H9 (cell line): Measurements from ENCODE around the gene ANAPC13. TPM values are rescaled to one million over a fixed set of nuclear protein-coding genes. Genes with fewer than 3 reads are reported as not detected.
A peak's percentile ranks its signal among the peaks of the same experiment; 100 is the strongest.

Experiments
- DNase-seq: peaks from one replicate; pipeline ENCODE4 v3.0.0-alpha.2; 2017
- H2AFZ ChIP-seq: one replicate; pipeline ENCODE4 v1.6.1; 2013; ENCODE audit warnings: mild to moderate bottlenecking, low read length, control low read depth, moderate library complexity
- H2AK5ac ChIP-seq: 2 replicates; pipeline ENCODE4 v1.6.1; 2013; ENCODE audit warnings: low read length, control low read depth, mixed read lengths; ENCODE audit not compliant: insufficient read length
- H2BK120ac ChIP-seq: one replicate; pipeline ENCODE4 v1.6.1; 2013; ENCODE audit warnings: low read depth, mild to moderate bottlenecking, low read length, control low read depth, inconsistent platforms; ENCODE audit not compliant: poor library complexity, severe bottlenecking
- H2BK12ac ChIP-seq: 2 replicates; pipeline ENCODE4 v1.6.1; 2013; ENCODE audit warnings: low read length, control low read depth, mixed read lengths, low read depth; ENCODE audit not compliant: insufficient read length
- H2BK15ac ChIP-seq: 2 replicates; pipeline ENCODE4 v1.6.1; 2013; ENCODE audit warnings: low read depth, low read length, control low read depth
- H2BK20ac ChIP-seq: one replicate; pipeline ENCODE4 v1.6.1; 2013; ENCODE audit warnings: low read depth, mild to moderate bottlenecking, low read length, control low read depth, inconsistent platforms; ENCODE audit not compliant: poor library complexity, severe bottlenecking
- H2BK5ac ChIP-seq: 2 replicates; pipeline ENCODE4 v1.6.1; 2013; ENCODE audit warnings: low read length, control low read depth, mixed read lengths; ENCODE audit not compliant: insufficient read length
- H3K14ac ChIP-seq: 2 replicates; pipeline ENCODE4 v1.6.1; 2013; ENCODE audit warnings: low read length, control low read depth; ENCODE audit not compliant: insufficient read depth
- H3K18ac ChIP-seq: 2 replicates; pipeline ENCODE4 v1.6.1; 2013; ENCODE audit warnings: low read depth, mild to moderate bottlenecking, mixed read lengths, low read length, control low read depth; ENCODE audit not compliant: insufficient read length
- H3K23ac ChIP-seq: 2 replicates; pipeline ENCODE4 v1.6.1; 2013; ENCODE audit warnings: low read length, control low read depth, mixed read lengths, low read depth; ENCODE audit not compliant: insufficient read length
- H3K23me2 ChIP-seq: 2 replicates; pipeline ENCODE4 v1.6.1; 2013; ENCODE audit warnings: low read depth, mild to moderate bottlenecking, mixed read lengths, low read length, control low read depth; ENCODE audit not compliant: insufficient read length, poor library complexity, severe bottlenecking
- H3K27ac ChIP-seq: 2 replicates; pipeline ENCODE4 v1.5.1; 2013; ENCODE audit warnings: low read length, control low read depth, mixed read lengths, low read depth; ENCODE audit not compliant: insufficient read length
- H3K27me3 ChIP-seq: 2 replicates; pipeline ENCODE4 v1.6.1; 2013; ENCODE audit warnings: low read length, control low read depth, inconsistent platforms; ENCODE audit not compliant: insufficient read depth
- H3K4ac ChIP-seq: 2 replicates; pipeline ENCODE4 v1.6.1; 2013; ENCODE audit warnings: low read depth, mild to moderate bottlenecking, control low read depth, inconsistent platforms, low read length, moderate library complexity
- H3K4me1 ChIP-seq: 2 replicates; pipeline ENCODE4 v1.6.1; 2013; ENCODE audit warnings: low read length, control low read depth, inconsistent platforms; ENCODE audit not compliant: insufficient read depth
- H3K4me2 ChIP-seq: 2 replicates; pipeline ENCODE4 v1.6.1; 2013; ENCODE audit warnings: low read length, control low read depth, mixed read lengths; ENCODE audit not compliant: insufficient read length, insufficient read depth
- H3K56ac ChIP-seq: 2 replicates; pipeline ENCODE4 v1.6.1; 2013; ENCODE audit warnings: low read depth, mild to moderate bottlenecking, mixed read lengths, low read length, control low read depth; ENCODE audit not compliant: insufficient read length
- H3K79me1 ChIP-seq: 2 replicates; pipeline ENCODE4 v1.6.1; 2013; ENCODE audit warnings: low read depth, mild to moderate bottlenecking, moderate library complexity, low read length, control low read depth, inconsistent platforms; ENCODE audit not compliant: insufficient read depth, poor library complexity, severe bottlenecking
- H3K79me2 ChIP-seq: 2 replicates; pipeline ENCODE4 v1.6.1; 2013; ENCODE audit warnings: low read length, control low read depth, inconsistent platforms; ENCODE audit not compliant: insufficient read depth
- H3K9ac ChIP-seq: 2 replicates; pipeline ENCODE4 v1.6.1; 2013; ENCODE audit warnings: low read length, control low read depth, mixed read lengths; ENCODE audit not compliant: insufficient read length; ENCODE audit errors: extremely low read depth
- H3K9me3 ChIP-seq: one replicate; pipeline ENCODE4 v1.6.1; 2013; ENCODE audit warnings: low read depth, low read length, inconsistent platforms; ENCODE audit not compliant: control insufficient read depth
- H3T11ph ChIP-seq: one replicate; pipeline ENCODE4 v1.6.1; 2013; ENCODE audit warnings: mild to moderate bottlenecking, low read length, control low read depth, inconsistent platforms
- H4K20me1 ChIP-seq: one replicate; pipeline ENCODE4 v1.6.1; 2013; ENCODE audit not compliant: control insufficient read depth, insufficient read length, insufficient read depth
- H4K5ac ChIP-seq: 2 replicates; pipeline ENCODE4 v1.6.1; 2013; ENCODE audit warnings: low read depth, mild to moderate bottlenecking, mixed read lengths, low read length, control low read depth; ENCODE audit not compliant: insufficient read length
- H4K8ac ChIP-seq: replicated peaks from 2 replicates; pipeline ENCODE4 v1.6.1; 2013; ENCODE audit warnings: low read length, control low read depth, mixed read lengths, low read depth; ENCODE audit not compliant: insufficient read length
- H4K91ac ChIP-seq: 2 replicates; pipeline ENCODE4 v1.6.1; 2013; ENCODE audit warnings: low read depth, mild to moderate bottlenecking, moderate library complexity, mixed read lengths, low read length, control low read depth; ENCODE audit not compliant: insufficient read length
- H3K27ac Mint-ChIP-seq, 3 experiments: 2 replicates in 2 of 3; 3 replicates in 1 of 3; pipeline ENCODE4 v1.8.0; 2020 to 2021; ENCODE audit warnings: mixed read lengths in 3 of 3, mild to moderate bottlenecking in 1 of 3, moderate library complexity in 1 of 3
- H3K27me3 Mint-ChIP-seq: 2 replicates; pipeline ENCODE4 v1.8.0; 2021; ENCODE audit warnings: low read depth, mild to moderate bottlenecking, moderate library complexity, mixed read lengths
- H3K36me3 Mint-ChIP-seq, 3 experiments: 2 replicates in 2 of 3; 3 replicates in 1 of 3; pipeline ENCODE4 v1.8.0; 2020 to 2021; ENCODE audit warnings: low read depth in 3 of 3, mixed read lengths in 3 of 3; ENCODE audit not compliant: insufficient read depth in 1 of 3
- H3K4me1 Mint-ChIP-seq, 2 experiments: 2 replicates each; pipeline ENCODE4 v1.8.0; 2020; ENCODE audit warnings: mixed read lengths in 2 of 2
- H3K4me3 Mint-ChIP-seq, 2 experiments: 2 replicates in 1 of 2; 3 replicates in 1 of 2; pipeline ENCODE4 v1.8.0; 2020 to 2021; ENCODE audit warnings: mild to moderate bottlenecking in 2 of 2, mixed read lengths in 2 of 2, moderate library complexity in 1 of 2
- H3K9me3 Mint-ChIP-seq, 2 experiments: 2 replicates in 1 of 2; 3 replicates in 1 of 2; pipeline ENCODE4 v1.8.0; 2020; ENCODE audit warnings: mild to moderate bottlenecking in 2 of 2, mixed read lengths in 2 of 2, moderate library complexity in 1 of 2
- CTCF ChIP-seq: fragments of 200-600 bp; sonication (generic); conservative IDR thresholded peaks from 3 replicates; pipeline ENCODE4 v1.8.0; 2021; ENCODE audit warnings: antibody characterized with exemption, mild to moderate bottlenecking
- WGBS: extraction: QIAGEN DNeasy Blood & Tissue Kit; methylation state at CpG from one replicate; pipeline ENCODE4 v1.1.7; 2013; ENCODE audit warnings: missing lambda C conversion rate, low lambda C conversion rate, mixed read lengths; ENCODE audit not compliant: insufficient read length; ENCODE audit errors: extremely low coverage; 5-methylcytosine and 5-hydroxymethylcytosine counted together
- total RNA-seq: library from RNA; stranded (reverse); gene quantifications from 2 replicates; pipeline ENCODE4 v1.2.1, GENCODE V29; 2021

Gene ANAPC13
- total RNA-seq, 1 experiment from 2014 or later: 42.8 TPM

DNA sequence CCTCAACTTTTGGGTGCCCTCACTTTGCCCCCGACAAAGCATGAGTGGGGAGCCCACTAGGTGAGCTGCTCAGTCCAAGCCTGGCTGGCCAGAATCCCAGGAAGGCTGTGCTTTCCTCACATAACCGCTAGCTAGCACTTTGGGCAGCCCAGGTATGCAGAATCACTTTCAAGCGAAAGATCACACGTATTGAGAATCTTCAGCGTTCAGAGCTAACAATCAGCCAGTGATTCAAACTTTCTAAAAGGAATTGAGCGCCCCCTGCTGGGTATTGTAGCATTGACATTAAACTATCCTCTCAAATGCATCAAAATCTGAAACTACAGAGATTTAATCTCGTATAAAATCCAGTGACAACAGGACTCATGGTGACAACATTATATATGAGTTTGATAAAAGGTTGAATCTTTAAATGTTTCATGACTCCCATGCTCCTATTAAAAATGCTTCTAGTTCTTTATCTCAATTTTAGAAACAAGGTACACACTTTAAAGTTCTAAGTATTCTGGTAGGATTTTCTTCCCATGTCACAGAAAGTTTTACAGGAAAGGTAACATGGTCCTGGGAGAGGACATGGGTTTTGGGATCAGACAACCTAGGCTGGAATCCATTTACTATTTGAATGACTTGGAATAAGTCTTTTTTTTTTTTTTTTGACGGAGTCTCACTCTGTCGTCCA, 11.8 kb downstream of the ANAPC13 start:
- DNase-seq: peak; percentile 64
- H4K5ac ChIP-seq: no peak overlapping the region
- no peak overlapping the region for H3K56ac ChIP-seq
- H4K8ac ChIP-seq: no peak overlapping the region
- H3K4me2 ChIP-seq: no peak overlapping the region
- no peak overlapping the region for H4K91ac ChIP-seq
- no CpG with 5 or more reads among the region's 9 CpGs for WGBS
- no peak overlapping the region for H3K4ac ChIP-seq
- Mint-ChIP-seq H3K27me3 (no peaks in the 10 kb centered on the region), H3K27ac (no peak overlapping the region), H3K4me3 (no peak overlapping the region), H3K9me3 (no peaks in the 10 kb centered on the region), H3K4me1 (0 out of 4 replicates have a peak, but pooled peaks cover 0 to 2% of the 10 kb centered on the region in 2 experiments), H3K36me3 (peaks cover 7 to 27% (median 22%) of the 10 kb centered on the region in 3 experiments; a peak in 5 of 7 replicates)
- H2BK120ac ChIP-seq: no peak overlapping the region
- H3K4me1 ChIP-seq: no peaks in the 10 kb centered on the region
- H2BK20ac ChIP-seq: no peak overlapping the region
- no peak overlapping the region for H3K23ac ChIP-seq
- H3K27ac ChIP-seq: no peak overlapping the region
- no peaks in the 10 kb centered on the region for H4K20me1 ChIP-seq
- H3T11ph ChIP-seq: no peak overlapping the region
- H2AFZ ChIP-seq: no peak overlapping the region
- no peaks in the 10 kb centered on the region for H3K9me3 ChIP-seq
- no peak overlapping the region for H2AK5ac ChIP-seq
- H3K18ac ChIP-seq: no peak overlapping the region
- no peaks in the 10 kb centered on the region for H3K79me1 ChIP-seq
- TF ChIP-seq CTCF: peak; percentile 86
- no peaks in the 10 kb centered on the region for H3K23me2 ChIP-seq
- H3K79me2 ChIP-seq: no peaks in the 10 kb centered on the region
- H2BK15ac ChIP-seq: no peak overlapping the region
- H2BK12ac ChIP-seq: peak overlapping the region; percentile 1
- H3K9ac ChIP-seq: no peak overlapping the region
- no peaks in the 10 kb centered on the region for H3K27me3 ChIP-seq
- H3K14ac ChIP-seq: no peak overlapping the region
- H2BK5ac ChIP-seq: no peak overlapping the region
